Stimulated activated naive CD8-positive, alpha-beta T cell treated with anti-CD3 and anti-CD28 coated beads, Interleukin-15, Interleukin-2, amounts not matched to agents 100 ng/mL and 50 ng/mL, for 24 hours (primary cell): Measurements from ENCODE around the gene PCSK4.

Source experiments
- H3K27ac Mint-ChIP-seq: one replicate; pipeline ENCODE4 v1.8.0; 2021; ENCODE audit warnings: mild to moderate bottlenecking, mixed read lengths
- H3K27me3 Mint-ChIP-seq: one replicate; pipeline ENCODE4 v1.8.0; 2021; ENCODE audit warnings: mixed read lengths
- H3K36me3 Mint-ChIP-seq: one replicate; pipeline ENCODE4 v1.8.0; 2021; ENCODE audit warnings: low read depth, mixed read lengths
- H3K4me1 Mint-ChIP-seq: one replicate; pipeline ENCODE4 v1.8.0; 2021; ENCODE audit warnings: low read depth, mixed read lengths
- H3K4me3 Mint-ChIP-seq: one replicate; pipeline ENCODE4 v1.8.0; 2021; ENCODE audit warnings: mild to moderate bottlenecking, mixed read lengths
- H3K9me3 Mint-ChIP-seq: one replicate; pipeline ENCODE4 v1.8.0; 2021; ENCODE audit warnings: mixed read lengths

The PCSK4 gene

GRCh38 chr19:1466461-1467214 is 23.5 kb downstream of the PCSK4 start:
- Mint-ChIP-seq H3K36me3 (no peaks in the 10 kb centered on the region), H3K27me3 (no peaks in the 10 kb centered on the region), H3K4me1 (peaks cover 11% of the 10 kb centered on the region), H3K4me3 (no peak overlapping the region), H3K9me3 (no peaks in the 10 kb centered on the region), H3K27ac (no peak overlapping the region)

DNA sequence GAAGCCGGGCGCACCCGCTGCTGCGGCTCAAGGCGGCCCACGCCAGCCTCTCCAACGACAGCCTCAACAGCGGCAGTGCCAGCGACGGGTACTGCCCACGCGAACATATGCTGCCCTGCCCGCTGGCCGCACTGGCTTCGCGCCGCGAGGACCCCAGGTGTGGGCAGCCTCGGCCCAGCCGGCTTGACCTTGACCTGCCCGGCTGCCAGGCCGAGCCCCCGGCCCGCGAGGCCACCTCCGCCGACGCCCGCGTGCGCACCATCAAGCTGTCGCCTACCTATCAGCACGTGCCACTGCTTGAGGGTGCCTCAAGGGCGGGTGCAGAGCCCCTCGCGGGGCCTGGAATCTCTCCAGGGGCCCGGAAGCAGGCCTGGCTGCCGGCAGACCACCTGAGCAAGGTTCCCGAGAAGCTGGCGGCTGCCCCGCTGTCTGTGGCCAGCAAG is 24.1 kb downstream of the PCSK4 start:
- Mint-ChIP-seq H3K27me3 (no peaks in the 10 kb centered on the region), H3K27ac (no peak overlapping the region), H3K9me3 (no peaks in the 10 kb centered on the region), H3K36me3 (no peaks in the 10 kb centered on the region), H3K4me3 (no peak overlapping the region), H3K4me1 (peaks cover 8% of the 10 kb centered on the region)

DNA sequence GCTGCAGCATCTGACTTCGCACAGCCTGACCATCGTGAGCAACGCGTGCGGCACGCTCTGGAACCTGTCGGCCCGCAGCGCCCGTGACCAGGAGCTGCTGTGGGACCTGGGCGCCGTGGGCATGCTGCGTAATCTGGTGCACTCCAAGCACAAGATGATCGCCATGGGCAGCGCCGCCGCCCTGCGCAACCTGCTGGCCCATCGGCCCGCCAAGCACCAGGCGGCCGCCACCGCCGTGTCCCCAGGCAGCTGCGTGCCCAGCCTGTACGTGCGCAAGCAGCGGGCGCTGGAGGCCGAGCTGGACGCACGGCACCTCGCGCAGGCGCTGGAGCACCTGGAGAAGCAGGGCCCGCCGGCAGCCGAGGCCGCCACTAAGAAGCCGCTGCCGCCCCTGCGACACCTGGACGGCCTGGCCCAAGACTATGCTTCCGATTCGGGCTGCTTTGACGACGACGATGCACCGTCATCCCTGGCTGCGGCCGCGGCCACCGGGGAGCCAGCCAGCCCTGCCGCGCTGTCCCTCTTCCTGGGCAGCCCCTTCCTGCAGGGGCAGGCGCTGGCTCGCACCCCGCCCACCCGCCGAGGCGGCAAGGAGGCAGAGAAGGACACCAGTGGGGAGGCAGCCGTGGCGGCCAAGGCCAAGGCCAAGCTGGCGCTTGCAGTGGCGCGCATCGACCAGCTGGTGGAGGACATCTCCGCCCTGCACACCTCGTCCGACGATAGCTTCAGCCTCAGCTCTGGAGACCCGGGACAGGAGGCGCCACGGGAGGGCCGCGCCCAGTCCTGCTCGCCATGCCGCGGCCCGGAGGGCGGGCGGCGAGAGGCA is 24.7 kb downstream of the PCSK4 start:
- Mint-ChIP-seq H3K4me3 (no peak overlapping the region), H3K27me3 (no peaks in the 10 kb centered on the region), H3K4me1 (peaks cover 7% of the 10 kb centered on the region), H3K9me3 (no peaks in the 10 kb centered on the region), H3K36me3 (no peaks in the 10 kb centered on the region), H3K27ac (no peak overlapping the region)

GRCh38 chr19:1461862-1462261 is 28.3 kb downstream of the PCSK4 start:
- no peaks in the 10 kb centered on the region for H3K9me3 Mint-ChIP-seq
- no peak overlapping the region for H3K4me3 Mint-ChIP-seq
- no peak overlapping the region for H3K27ac Mint-ChIP-seq
- peaks cover 16% of the 10 kb centered on the region for H3K27me3 Mint-ChIP-seq
- peaks cover 4% of the 10 kb centered on the region for H3K4me1 Mint-ChIP-seq
- H3K36me3 Mint-ChIP-seq: no peaks in the 10 kb centered on the region

- peaks cover 22% of the 10 kb centered on the region for H3K27me3 Mint-ChIP-seq
- H3K4me3 Mint-ChIP-seq: no peak overlapping the region
- H3K27ac Mint-ChIP-seq: no peak overlapping the region
- H3K36me3 Mint-ChIP-seq: no peaks in the 10 kb centered on the region
- no peaks in the 10 kb centered on the region for H3K9me3 Mint-ChIP-seq
- peaks cover 6% of the 10 kb centered on the region for H3K4me1 Mint-ChIP-seq
Observed at GRCh38 chr19:1460033-1460995, 29.8 kb downstream of the PCSK4 start.

- Mint-ChIP-seq H3K9me3 (no peaks in the 10 kb centered on the region), H3K27me3 (peaks cover 25% of the 10 kb centered on the region), H3K4me3 (no peak overlapping the region), H3K4me1 (peaks cover 7% of the 10 kb centered on the region), H3K36me3 (no peaks in the 10 kb centered on the region), H3K27ac (no peak overlapping the region)
Observed at GRCh38 chr19:1459479-1459878, 30.7 kb downstream of the PCSK4 start.

GRCh38 chr19:1457892-1458291 is 32.3 kb downstream of the PCSK4 start:
- peaks cover 33% of the 10 kb centered on the region for H3K27me3 Mint-ChIP-seq
- H3K27ac Mint-ChIP-seq: no peak overlapping the region

GRCh38 chr19:1457031-1457739 is 33.0 kb downstream of the PCSK4 start:
- no peak overlapping the region for H3K4me3 Mint-ChIP-seq

More at GRCh38 chr19:1457892-1458291, 32.3 kb downstream of the PCSK4 start:
- H3K4me3 Mint-ChIP-seq: no peak overlapping the region
- H3K4me1 Mint-ChIP-seq: peaks cover 10% of the 10 kb centered on the region
- H3K36me3 Mint-ChIP-seq: no peaks in the 10 kb centered on the region
- no peaks in the 10 kb centered on the region for H3K9me3 Mint-ChIP-seq

DNA sequence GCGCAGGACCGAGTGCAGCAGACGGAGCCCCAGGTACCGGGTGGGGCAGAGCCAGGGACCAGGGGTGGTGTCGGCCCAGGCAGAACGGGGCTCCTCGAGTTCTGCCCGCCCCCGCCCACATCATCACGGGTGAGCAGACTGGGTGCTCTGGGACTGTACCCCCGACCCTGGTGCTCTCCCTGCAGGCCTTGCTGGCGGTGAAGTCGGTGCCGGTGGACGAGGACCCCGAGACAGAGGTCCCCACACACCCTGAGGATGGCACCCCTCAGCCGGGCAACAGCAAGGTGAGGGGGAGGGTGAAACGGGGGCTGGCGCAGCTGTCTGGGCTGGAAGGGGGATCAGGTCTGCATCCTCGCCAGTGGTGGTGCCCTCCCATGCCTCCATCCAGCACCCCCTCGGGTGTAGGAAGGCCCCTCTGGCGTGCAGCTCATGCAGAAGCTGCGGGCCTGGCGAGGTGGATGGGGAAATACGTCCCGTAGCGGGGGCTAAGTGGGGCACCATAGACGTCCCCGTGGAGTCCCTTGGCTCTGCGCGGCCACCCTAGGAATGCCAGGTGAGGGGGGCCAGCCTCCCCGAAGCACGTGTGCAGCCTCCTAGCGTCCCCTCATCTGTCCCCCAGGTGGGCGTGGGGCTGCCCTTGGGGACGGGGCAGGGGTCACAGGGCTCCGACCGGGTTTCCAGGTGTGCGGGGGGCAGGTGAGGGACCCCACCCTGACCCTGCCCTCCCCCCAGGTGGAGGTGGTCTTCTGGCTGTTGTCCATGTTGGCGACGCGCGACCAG is 33.8 kb downstream of the PCSK4 start:
- Mint-ChIP-seq H3K36me3 (no peaks in the 10 kb centered on the region), H3K27me3 (peaks cover 40% of the 10 kb centered on the region), H3K9me3 (no peaks in the 10 kb centered on the region), H3K27ac (no peak overlapping the region), H3K4me1 (peaks cover 10% of the 10 kb centered on the region), H3K4me3 (no peak overlapping the region)

More at GRCh38 chr19:1457031-1457739, 33.0 kb downstream of the PCSK4 start:
- H3K36me3 Mint-ChIP-seq: no peaks in the 10 kb centered on the region
- H3K4me1 Mint-ChIP-seq: peaks cover 10% of the 10 kb centered on the region
- H3K9me3 Mint-ChIP-seq: no peaks in the 10 kb centered on the region
- H3K27me3 Mint-ChIP-seq: peaks cover 35% of the 10 kb centered on the region
- no peak overlapping the region for H3K27ac Mint-ChIP-seq

DNA sequence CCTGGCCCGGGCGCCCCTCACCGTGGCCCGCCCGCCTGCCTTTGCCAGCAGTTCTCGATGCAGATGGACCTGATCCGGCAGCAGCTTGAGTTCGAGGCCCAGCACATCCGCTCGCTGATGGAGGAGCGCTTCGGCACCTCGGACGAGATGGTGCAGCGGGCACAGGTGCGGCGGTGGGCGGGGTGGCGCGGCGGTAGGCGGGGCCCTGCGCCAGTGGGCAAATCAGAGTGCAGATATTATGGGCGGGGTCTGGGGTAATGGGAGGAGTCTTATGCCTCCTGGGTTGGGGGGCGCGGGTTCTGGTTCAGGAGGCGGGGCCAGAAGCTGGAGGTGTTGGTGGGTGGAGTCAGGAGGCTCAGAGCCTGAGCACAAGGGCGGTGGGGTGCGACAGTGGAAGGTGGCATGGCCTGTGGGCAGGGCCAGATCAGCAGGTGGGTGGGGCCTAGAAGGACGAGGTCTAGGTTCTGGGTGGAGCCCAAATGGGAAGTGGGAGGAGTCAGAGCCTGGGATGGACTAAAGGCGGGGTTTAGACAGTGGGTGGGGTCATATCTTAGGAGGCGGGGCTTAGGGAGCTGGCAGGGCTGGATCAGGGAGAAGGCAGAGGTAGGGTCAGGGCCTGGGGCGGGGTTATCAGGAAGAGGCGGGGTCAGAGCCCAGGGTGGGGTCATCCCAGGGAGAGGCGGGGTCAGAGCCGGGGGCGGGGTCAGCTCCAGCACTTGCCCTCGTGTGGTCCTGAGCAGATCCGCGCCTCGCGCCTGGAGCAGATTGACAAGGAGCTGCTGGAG is 34.6 kb downstream of the PCSK4 start:
- H3K27ac Mint-ChIP-seq: no peak overlapping the region
- no peak overlapping the region for H3K4me3 Mint-ChIP-seq

DNA sequence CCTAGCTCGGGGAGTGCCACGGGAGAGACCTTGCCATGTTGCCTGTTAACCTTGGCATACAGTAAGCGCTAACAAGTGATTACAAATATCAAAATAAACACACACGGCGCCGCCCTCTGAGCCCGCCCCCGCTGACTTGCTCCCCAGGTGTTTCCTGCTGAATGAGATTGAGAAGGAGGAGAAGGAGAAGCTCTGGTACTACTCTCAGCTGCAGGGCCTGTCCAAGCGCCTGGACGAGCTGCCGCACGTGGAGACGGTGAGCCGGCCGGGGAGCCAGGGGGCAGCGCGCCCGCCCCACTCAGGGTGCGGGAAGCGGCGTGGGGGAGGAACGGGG is 35.2 kb downstream of the PCSK4 start:
- H3K27ac Mint-ChIP-seq: no peak overlapping the region

More for the DNA sequence above, 34.6 kb downstream of the PCSK4 start:
- H3K9me3 Mint-ChIP-seq: no peaks in the 10 kb centered on the region
- no peaks in the 10 kb centered on the region for H3K36me3 Mint-ChIP-seq
- H3K4me1 Mint-ChIP-seq: peaks cover 13% of the 10 kb centered on the region
- peaks cover 48% of the 10 kb centered on the region for H3K27me3 Mint-ChIP-seq

GRCh38 chr19:1453525-1454364 is 36.4 kb downstream of the PCSK4 start:
- no peaks in the 10 kb centered on the region for H3K36me3 Mint-ChIP-seq
- no peaks in the 10 kb centered on the region for H3K9me3 Mint-ChIP-seq
- H3K4me3 Mint-ChIP-seq: no peak overlapping the region
- H3K27ac Mint-ChIP-seq: no peak overlapping the region
- peaks cover 57% of the 10 kb centered on the region for H3K27me3 Mint-ChIP-seq
- peaks cover 17% of the 10 kb centered on the region for H3K4me1 Mint-ChIP-seq

More for the DNA sequence above, 35.2 kb downstream of the PCSK4 start:
- Mint-ChIP-seq H3K4me1 (peaks cover 13% of the 10 kb centered on the region), H3K9me3 (no peaks in the 10 kb centered on the region), H3K27me3 (peaks cover 51% of the 10 kb centered on the region), H3K36me3 (no peaks in the 10 kb centered on the region), H3K4me3 (no peak overlapping the region)
